ENCODE data around the gene SLC44A5.

DNA sequence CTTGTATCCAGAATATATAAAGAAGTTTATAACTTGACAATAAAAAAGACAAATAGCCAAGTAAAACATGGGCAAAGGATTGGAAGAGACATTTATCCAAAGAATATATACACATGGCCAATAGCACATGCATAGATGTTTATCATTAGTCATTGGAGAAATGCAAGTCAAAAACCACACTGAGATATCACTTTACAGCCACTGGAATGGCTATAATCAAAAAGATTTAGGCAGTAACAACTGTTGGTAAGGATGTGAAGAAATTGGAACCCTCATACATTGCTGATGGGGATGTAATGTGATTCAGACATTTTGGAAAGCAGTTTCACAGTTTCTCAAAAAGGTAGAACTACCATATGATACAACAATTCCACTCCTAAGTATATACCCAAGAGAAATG, 51.1 kb downstream of the SLC44A5 start:
- TF ChIP-seq, protein P1, sequence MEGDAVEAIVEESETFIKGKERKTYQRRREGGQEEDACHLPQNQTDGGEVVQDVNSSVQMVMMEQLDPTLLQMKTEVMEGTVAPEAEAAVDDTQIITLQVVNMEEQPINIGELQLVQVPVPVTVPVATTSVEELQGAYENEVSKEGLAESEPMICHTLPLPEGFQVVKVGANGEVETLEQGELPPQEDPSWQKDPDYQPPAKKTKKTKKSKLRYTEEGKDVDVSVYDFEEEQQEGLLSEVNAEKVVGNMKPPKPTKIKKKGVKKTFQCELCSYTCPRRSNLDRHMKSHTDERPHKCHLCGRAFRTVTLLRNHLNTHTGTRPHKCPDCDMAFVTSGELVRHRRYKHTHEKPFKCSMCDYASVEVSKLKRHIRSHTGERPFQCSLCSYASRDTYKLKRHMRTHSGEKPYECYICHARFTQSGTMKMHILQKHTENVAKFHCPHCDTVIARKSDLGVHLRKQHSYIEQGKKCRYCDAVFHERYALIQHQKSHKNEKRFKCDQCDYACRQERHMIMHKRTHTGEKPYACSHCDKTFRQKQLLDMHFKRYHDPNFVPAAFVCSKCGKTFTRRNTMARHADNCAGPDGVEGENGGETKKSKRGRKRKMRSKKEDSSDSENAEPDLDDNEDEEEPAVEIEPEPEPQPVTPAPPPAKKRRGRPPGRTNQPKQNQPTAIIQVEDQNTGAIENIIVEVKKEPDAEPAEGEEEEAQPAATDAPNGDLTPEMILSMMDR (IDR thresholded peaks at IDR 0.05) = no peak
- TF ChIP-seq POLR2A (IDR thresholded peaks at IDR 0.05) (no peak), POLR2AphosphoS5 (IDR thresholded peaks at IDR 0.05) (no peak), EP300 (IDR thresholded peaks at IDR 0.05) (no peak)

All from stomach (tissue), 4 donors.